Keratinocyte (primary cell): ENCODE results near the gene CBARP.

Source experiments
- CTCF ChIP-seq, 3 experiments: IDR thresholded peaks in 1 of 3; conservative IDR thresholded peaks in 1 of 3; optimal IDR thresholded peaks in 1 of 3; 2 replicates in 2 of 3; 3 replicates in 1 of 3; pipeline versions ENCODE3 to v1.5.1; 2011; ENCODE audit warnings: low read length in 3 of 3, mild to moderate bottlenecking in 3 of 3, moderate library complexity in 2 of 3, control low read depth in 1 of 3, inconsistent platforms in 1 of 3; ENCODE audit not compliant: insufficient read depth in 2 of 3; ENCODE audit errors: extremely low read depth in 1 of 3
- EZH2 ChIP-seq: IDR thresholded peaks from one replicate; pipeline ENCODE4 v1.6.1; 2012; ENCODE audit warnings: inconsistent platforms, mild to moderate bottlenecking, low read length, moderate library complexity

- no peak for TF ChIP-seq EZH2
- peak; percentile 46 to 77 (median 53) for TF ChIP-seq CTCF (optimal IDR thresholded peaks at IDR 0.05 in 1 of 3, IDR thresholded peaks at IDR 0.05 in 1 of 3, conservative IDR thresholded peaks at IDR 0.05 in 1 of 3; ENCODE audit: extremely low read depth in 1 of 3, insufficient read depth in 2 of 3, low read length in 3 of 3)
These were observed 14.6 kb downstream of the CBARP start for GRCh38 chr19:1223018-1223855.
